HepG2 (cell line): ENCODE data around the gene ABHD3. TPM values are rescaled to one million over a fixed set of nuclear protein-coding genes. Genes with fewer than 3 reads are reported as not detected.

Experiments used
- ATAC-seq: fragments of 200-7000 bp; cut with Tn5 transposase; 3 replicates; pipeline ENCODE4 v1.9.1; 2020; ENCODE audit warnings: mild to moderate bottlenecking, moderate library complexity
- BruUV-seq: library from RNA; stranded (reverse); fragments of 400-500 nt; replicated peaks from 2 replicates; lab custom pipeline; 2021; lab: Mats Ljungman, UMichigan
- CTCF ChIA-PET: fragments of 300-600 bp; formaldehyde crosslinking; extraction: SDS; loops from one replicate; lab custom pipeline; 2021; ENCODE audit warnings: low total read pairs, inconsistent platforms, low intra/inter-chr PET ratio; lab: Yijun Ruan, JAX
- POLR2A ChIA-PET: fragments of 350-600 bp; sonication (Branson Sonifier 250); formaldehyde crosslinking; loops from one replicate; lab custom pipeline; 2020; ENCODE audit warnings: antibody characterized with exemption, inconsistent platforms; lab: Yijun Ruan, JAX
- DNase-seq: peaks from one replicate; pipeline ENCODE4 v3.0.0-alpha.2; 2015; ENCODE audit warnings: low spot score
- FAIRE-seq: peaks from 3 replicates; lab custom pipeline; 2011; peaks lifted over from hg19 to GRCh38; lab: Jason Lieb, UNC
- H2AFZ ChIP-seq: one replicate; pipeline ENCODE4 v1.6.1; 2011; ENCODE audit warnings: low read length, inconsistent platforms
- H3K27ac ChIP-seq: fragments of 300-600 bp; 3 replicates; pipeline ENCODE4 v1.8.0; 2011; ENCODE audit warnings: mixed run types, mild to moderate bottlenecking, mixed read lengths, low read length, inconsistent platforms; ENCODE audit not compliant: insufficient read depth; ENCODE audit errors: extremely low read length
- H3K27me3 ChIP-seq, 2 experiments: fragments of 200-600 bp in 1 of 2; 2 replicates in 1 of 2; 3 replicates in 1 of 2; pipeline versions ENCODE4 v1.6.0 to v1.8.0; 2011; ENCODE audit warnings: low read length in 2 of 2, mild to moderate bottlenecking in 2 of 2, moderate library complexity in 2 of 2, inconsistent platforms in 1 of 2; ENCODE audit not compliant: insufficient read depth in 2 of 2, control insufficient read depth in 1 of 2
- H3K36me3 ChIP-seq, 2 experiments: fragments of 200-600 bp in 1 of 2; replicated peaks in 1 of 2; 2 replicates in 1 of 2; 3 replicates in 1 of 2; pipeline versions ENCODE4 v1.5.1 to v1.8.0; 2011; ENCODE audit warnings: low read length in 2 of 2, inconsistent platforms in 1 of 2; ENCODE audit not compliant: insufficient read depth in 2 of 2, control insufficient read depth in 1 of 2
- H3K4me1 ChIP-seq: 2 replicates; pipeline ENCODE4 v1.5.1; 2012; ENCODE audit warnings: low read length, inconsistent platforms; ENCODE audit not compliant: insufficient read depth
- H3K4me2 ChIP-seq: 2 replicates; pipeline ENCODE4 v1.6.0; 2011; ENCODE audit warnings: low read depth, low read length, inconsistent platforms
- H3K4me3 ChIP-seq, 3 experiments: fragments of 200-600 bp in 1 of 3; sonication (generic), shearing (Covaris generic) in 1 of 3; replicated peaks in 1 of 3; 2 replicates each; pipeline ENCODE4 v1.5.1; 2011 to 2016; ENCODE audit warnings: low read length in 3 of 3, inconsistent platforms in 2 of 3, low read depth in 2 of 3, mild to moderate bottlenecking in 2 of 3, control low read depth in 1 of 3, mixed read lengths in 1 of 3; ENCODE audit not compliant: insufficient read depth in 1 of 3
- H3K79me2 ChIP-seq: one replicate; pipeline ENCODE4 v1.6.1; 2011; ENCODE audit warnings: low read length, inconsistent platforms; ENCODE audit not compliant: insufficient read depth
- H3K9ac ChIP-seq: 2 replicates; pipeline ENCODE4 v1.6.0; 2011; ENCODE audit warnings: mild to moderate bottlenecking, low read depth, low read length, inconsistent platforms; ENCODE audit not compliant: insufficient read depth
- H3K9me3 ChIP-seq: 2 replicates; pipeline ENCODE4 v1.5.1; 2012; ENCODE audit warnings: mild to moderate bottlenecking, low read length
- H4K20me1 ChIP-seq: 2 replicates; pipeline ENCODE4 v1.6.0; 2011; ENCODE audit warnings: inconsistent platforms, mild to moderate bottlenecking, low read length, moderate library complexity; ENCODE audit not compliant: insufficient read depth
- DRAP1 ChIP-seq: IDR thresholded peaks from 2 replicates; pipeline ENCODE4 v1.6.1; 2016; ENCODE audit warnings: missing genetic modification reagents, missing compliant biosample characterization
- KIAA2018 ChIP-seq: sonication (generic); formaldehyde crosslinking; IDR thresholded peaks from 2 replicates; pipeline ENCODE4 v1.5.0; 2020; ENCODE audit warnings: mild to moderate bottlenecking, missing genetic modification reagents, borderline replicate concordance
- NAIF1 ChIP-seq: sonication (generic); formaldehyde crosslinking; IDR thresholded peaks from 2 replicates; pipeline ENCODE4 v1.5.0; 2020; ENCODE audit warnings: mild to moderate bottlenecking, missing genetic modification reagents, borderline replicate concordance
- NFATC3 ChIP-seq: sonication (generic); formaldehyde crosslinking; IDR thresholded peaks from 2 replicates; pipeline ENCODE4 v1.5.1; 2020; ENCODE audit warnings: mild to moderate bottlenecking, missing genetic modification reagents
- NFYC ChIP-seq: IDR thresholded peaks from 2 replicates; pipeline ENCODE4 v1.6.1; 2016; ENCODE audit warnings: missing genetic modification reagents, missing compliant biosample characterization
- PCBP2 ChIP-seq: fragments of 200-400 bp; formaldehyde crosslinking; optimal IDR thresholded peaks from 2 replicates; pipeline ENCODE3; 2018; ENCODE audit warnings: low read length, low read depth; ENCODE audit not compliant: poor library complexity, severe bottlenecking
- SAFB2 ChIP-seq: sonication (generic); formaldehyde crosslinking; IDR thresholded peaks from 2 replicates; pipeline ENCODE4 v1.5.1; 2020; ENCODE audit warnings: missing genetic modification reagents, low read depth, mild to moderate bottlenecking, borderline replicate concordance
- ZFY ChIP-seq: sonication (generic); formaldehyde crosslinking; IDR thresholded peaks from 2 replicates; pipeline ENCODE4 v1.4.0; 2020; ENCODE audit warnings: missing genetic modification reagents
- ZNF33A ChIP-seq: sonication (generic); formaldehyde crosslinking; IDR thresholded peaks from 2 replicates; pipeline ENCODE4 v1.5.1; 2020; ENCODE audit warnings: missing genetic modification reagents, mild to moderate bottlenecking, moderate library complexity, borderline replicate concordance
- ZNF749 ChIP-seq: sonication (generic); formaldehyde crosslinking; IDR thresholded peaks from 2 replicates; pipeline ENCODE4 v1.8.0; 2022; ENCODE audit warnings: mild to moderate bottlenecking, missing genetic modification reagents, moderate library complexity, borderline replicate concordance
- ZNF83 ChIP-seq: sonication (generic); formaldehyde crosslinking; IDR thresholded peaks from 2 replicates; pipeline ENCODE4 v1.4.0; 2020; ENCODE audit warnings: missing genetic modification reagents, mild to moderate bottlenecking, borderline replicate concordance
- ZUFSP ChIP-seq: sonication (generic); formaldehyde crosslinking; IDR thresholded peaks from 2 replicates; pipeline ENCODE4 v1.9.0; 2021; ENCODE audit warnings: missing genetic modification reagents, mild to moderate bottlenecking, borderline replicate concordance
- WGBS: methylation state at CpG from one replicate; pipeline ENCODE4 v1.1.6; 2017; ENCODE audit warnings: low lambda C conversion rate; 5-methylcytosine and 5-hydroxymethylcytosine counted together
- in situ Hi-C: cut with HindIII; loops from 2 replicates; pipeline ENCODE4 v1.10.0; 2017; ENCODE audit warnings: low pct_unique_long_range_greater_than_20kb; ENCODE audit not compliant: extremely low pct_ligation_motif_present
- intact Hi-C: fragments of 100-400 bp; cut with micrococcal nuclease; formaldehyde crosslinking; loops from one replicate; pipeline ENCODE4 v1.10.0; 2022; ENCODE audit not compliant: unreplicated experiment
- polyA plus RNA-seq, 8 experiments: library from polyadenylated mRNA; depleted of rRNA in 3 of 8; stranded (reverse) in 7 of 8; unstranded in 1 of 8; fragments of >200 nt; fragmentation: Illumina TruSeq in 4 of 8; extraction: Trizol in 4 of 8; gene quantifications; 2 replicates each; pipeline versions ENCODE4 v1.2.1 to v1.2.3, GENCODE V29; 2011 to 2016; ENCODE audit warnings: low read depth in 4 of 8, missing spikeins in 1 of 8, mixed read lengths in 1 of 8; ENCODE audit not compliant: insufficient read depth in 1 of 8
- total RNA-seq, 5 experiments: library from RNA; depleted of rRNA; stranded (reverse); fragments of >200 nt; fragmentation: Illumina TruSeq; extraction: Trizol; gene quantifications; 2 replicates each; pipeline ENCODE4 v1.2.3, GENCODE V29; 2016; ENCODE audit warnings: low read depth in 1 of 5
- TF ChIP-seq, protein P1 (sequence below): sonication (generic); formaldehyde crosslinking; conservative IDR thresholded peaks from 2 replicates; pipeline ENCODE4 v1.8.1; 2023; ENCODE audit warnings: missing genetic modification reagents

ABHD3 gene
- total and polyA plus RNA-seq, 2 of the 13 experiments (the other 11 are each of a cell fraction or from before 2014, with no cell fraction given): 32.1 to 40.2 TPM

DNA sequence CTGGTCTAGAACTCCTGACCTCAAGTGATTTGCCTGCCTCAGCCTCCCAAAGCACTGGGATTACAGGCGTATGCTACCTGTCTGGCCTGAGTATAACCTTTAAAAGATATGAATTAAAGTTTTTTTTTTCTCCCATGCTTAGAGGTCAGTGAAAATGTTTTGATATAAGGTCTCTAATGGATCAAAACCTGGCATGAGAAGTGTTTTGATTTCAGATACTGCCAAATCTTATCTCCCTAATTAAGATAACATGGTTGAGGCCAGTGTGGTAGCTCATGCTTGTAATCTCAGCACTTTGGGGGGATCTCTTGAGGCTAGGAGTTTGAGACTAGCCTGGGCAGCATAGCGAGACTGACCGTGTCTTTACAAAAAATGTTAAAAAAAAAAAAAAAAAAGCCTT is 51.2 kb downstream of the ABHD3 start:
- Histone ChIP-seq H3K9me3 (no peaks in the 10 kb centered on the region), H3K36me3 (peaks cover 2 to 4% of the 10 kb centered on the region in 2 experiments; a peak in 3 of 5 replicates), H3K27ac (no peak overlapping the region), H3K4me2 (no peak overlapping the region), H3K9ac (no peak overlapping the region), H3K27me3 (no peaks in the 10 kb centered on the region), H3K4me1 (no peaks in the 10 kb centered on the region), H4K20me1 (no peaks in the 10 kb centered on the region), H3K79me2 (no peaks in the 10 kb centered on the region), H2AFZ (no peak overlapping the region), H3K4me3 (no peak overlapping the region)
- TF ChIP-seq SAFB2: no peak
- no peak for TF ChIP-seq PCBP2
- no peak for TF ChIP-seq ZNF33A (CRISPR knock-in tag)
- TF ChIP-seq DRAP1 (CRISPR knock-in tag): no peak
- TF ChIP-seq, protein P1, sequence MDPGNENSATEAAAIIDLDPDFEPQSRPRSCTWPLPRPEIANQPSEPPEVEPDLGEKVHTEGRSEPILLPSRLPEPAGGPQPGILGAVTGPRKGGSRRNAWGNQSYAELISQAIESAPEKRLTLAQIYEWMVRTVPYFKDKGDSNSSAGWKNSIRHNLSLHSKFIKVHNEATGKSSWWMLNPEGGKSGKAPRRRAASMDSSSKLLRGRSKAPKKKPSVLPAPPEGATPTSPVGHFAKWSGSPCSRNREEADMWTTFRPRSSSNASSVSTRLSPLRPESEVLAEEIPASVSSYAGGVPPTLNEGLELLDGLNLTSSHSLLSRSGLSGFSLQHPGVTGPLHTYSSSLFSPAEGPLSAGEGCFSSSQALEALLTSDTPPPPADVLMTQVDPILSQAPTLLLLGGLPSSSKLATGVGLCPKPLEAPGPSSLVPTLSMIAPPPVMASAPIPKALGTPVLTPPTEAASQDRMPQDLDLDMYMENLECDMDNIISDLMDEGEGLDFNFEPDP (CRISPR knock-in tag): no peak
- no peak for TF ChIP-seq NFYC
- no peak for TF ChIP-seq ZFY (CRISPR knock-in tag)
- no peak for TF ChIP-seq KIAA2018 (CRISPR knock-in tag)
- TF ChIP-seq ZNF749 (CRISPR knock-in tag): no peak
- TF ChIP-seq NFATC3: no peak
- TF ChIP-seq NAIF1 (CRISPR knock-in tag): no peak
- TF ChIP-seq ZUFSP: no peak
- no peak for TF ChIP-seq ZNF83 (CRISPR knock-in tag)
- in situ Hi-C loops (no loop called here), intact Hi-C loops (no loop called here)
- POLR2A ChIA-PET: no interaction called here
- 99% methylated on average over 3 of the region's 3 CpGs for WGBS
- BruUV-seq: no TSS peak
- FAIRE-seq (no peak), DNase-seq (no peak), ATAC-seq (no peak)
- CTCF ChIA-PET: no interaction called here
